LNCAP (cell line): ENCODE data around the gene ABCC10.

Experiments
- TF ChIP-seq, protein P1 (sequence below): fragments of 450-650 bp; IDR thresholded peaks from 2 replicates; pipeline ENCODE4 v1.5.1; 2017; ENCODE audit warnings: mild to moderate bottlenecking

The ABCC10 gene

DNA sequence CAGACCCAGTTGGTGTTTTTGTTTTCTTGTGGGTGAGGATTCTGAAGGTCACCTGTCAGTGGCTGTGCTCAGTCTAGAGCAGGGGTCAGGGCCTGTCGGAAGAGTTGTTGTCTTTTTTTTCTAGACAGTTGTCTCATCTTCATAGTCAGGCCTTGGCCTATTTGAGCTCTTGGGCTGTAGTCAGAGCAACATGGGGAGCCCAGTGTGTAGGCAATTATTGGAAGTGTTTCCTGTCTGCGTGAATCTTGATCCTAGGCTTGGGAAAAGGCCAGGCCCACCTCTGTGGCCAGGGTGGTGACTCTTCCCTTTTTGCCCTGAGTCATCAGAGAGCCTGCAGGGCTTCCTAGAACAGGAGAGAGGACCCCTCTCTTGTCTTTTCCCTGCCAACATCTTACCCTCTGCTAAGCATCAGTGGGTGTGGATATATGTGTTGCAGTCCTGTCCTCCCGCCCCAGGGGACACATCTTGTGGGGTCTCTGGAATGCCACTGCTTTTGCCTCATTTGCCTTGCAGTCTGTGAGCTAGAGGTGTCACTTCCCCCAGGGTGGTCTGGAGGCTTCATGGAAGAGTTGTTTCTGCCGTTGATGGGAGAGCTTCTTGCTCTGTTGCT, 61.4 kb downstream of the ABCC10 start:
- TF ChIP-seq, protein P1, sequence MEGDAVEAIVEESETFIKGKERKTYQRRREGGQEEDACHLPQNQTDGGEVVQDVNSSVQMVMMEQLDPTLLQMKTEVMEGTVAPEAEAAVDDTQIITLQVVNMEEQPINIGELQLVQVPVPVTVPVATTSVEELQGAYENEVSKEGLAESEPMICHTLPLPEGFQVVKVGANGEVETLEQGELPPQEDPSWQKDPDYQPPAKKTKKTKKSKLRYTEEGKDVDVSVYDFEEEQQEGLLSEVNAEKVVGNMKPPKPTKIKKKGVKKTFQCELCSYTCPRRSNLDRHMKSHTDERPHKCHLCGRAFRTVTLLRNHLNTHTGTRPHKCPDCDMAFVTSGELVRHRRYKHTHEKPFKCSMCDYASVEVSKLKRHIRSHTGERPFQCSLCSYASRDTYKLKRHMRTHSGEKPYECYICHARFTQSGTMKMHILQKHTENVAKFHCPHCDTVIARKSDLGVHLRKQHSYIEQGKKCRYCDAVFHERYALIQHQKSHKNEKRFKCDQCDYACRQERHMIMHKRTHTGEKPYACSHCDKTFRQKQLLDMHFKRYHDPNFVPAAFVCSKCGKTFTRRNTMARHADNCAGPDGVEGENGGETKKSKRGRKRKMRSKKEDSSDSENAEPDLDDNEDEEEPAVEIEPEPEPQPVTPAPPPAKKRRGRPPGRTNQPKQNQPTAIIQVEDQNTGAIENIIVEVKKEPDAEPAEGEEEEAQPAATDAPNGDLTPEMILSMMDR, result no peak

- TF ChIP-seq, protein P1, result no peak
These were observed 62.1 kb downstream of the ABCC10 start for GRCh38 chr6:43489277-43490072.

DNA sequence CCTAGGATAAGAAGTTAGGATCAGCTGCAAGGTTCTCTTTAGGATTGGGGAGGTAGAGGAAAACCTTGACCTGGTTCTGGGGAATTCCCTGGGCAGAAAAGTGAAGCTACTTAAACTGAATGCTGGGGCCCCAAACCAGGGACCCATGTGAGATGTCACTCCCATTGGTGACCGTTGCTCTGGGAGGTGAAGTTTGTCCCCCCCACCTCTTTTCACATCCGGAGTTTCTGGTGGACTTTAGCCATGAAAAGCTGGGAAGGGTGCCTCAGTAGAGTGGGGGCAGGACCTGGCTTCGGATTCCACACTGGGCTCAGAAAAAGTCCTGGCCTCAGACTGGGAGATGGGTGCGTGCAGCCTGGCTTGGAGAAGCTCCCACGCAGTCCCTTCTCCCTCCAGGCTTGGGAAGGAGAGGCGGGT, 63.2 kb downstream of the ABCC10 start:
- TF ChIP-seq, protein P1, result no peak

DNA sequence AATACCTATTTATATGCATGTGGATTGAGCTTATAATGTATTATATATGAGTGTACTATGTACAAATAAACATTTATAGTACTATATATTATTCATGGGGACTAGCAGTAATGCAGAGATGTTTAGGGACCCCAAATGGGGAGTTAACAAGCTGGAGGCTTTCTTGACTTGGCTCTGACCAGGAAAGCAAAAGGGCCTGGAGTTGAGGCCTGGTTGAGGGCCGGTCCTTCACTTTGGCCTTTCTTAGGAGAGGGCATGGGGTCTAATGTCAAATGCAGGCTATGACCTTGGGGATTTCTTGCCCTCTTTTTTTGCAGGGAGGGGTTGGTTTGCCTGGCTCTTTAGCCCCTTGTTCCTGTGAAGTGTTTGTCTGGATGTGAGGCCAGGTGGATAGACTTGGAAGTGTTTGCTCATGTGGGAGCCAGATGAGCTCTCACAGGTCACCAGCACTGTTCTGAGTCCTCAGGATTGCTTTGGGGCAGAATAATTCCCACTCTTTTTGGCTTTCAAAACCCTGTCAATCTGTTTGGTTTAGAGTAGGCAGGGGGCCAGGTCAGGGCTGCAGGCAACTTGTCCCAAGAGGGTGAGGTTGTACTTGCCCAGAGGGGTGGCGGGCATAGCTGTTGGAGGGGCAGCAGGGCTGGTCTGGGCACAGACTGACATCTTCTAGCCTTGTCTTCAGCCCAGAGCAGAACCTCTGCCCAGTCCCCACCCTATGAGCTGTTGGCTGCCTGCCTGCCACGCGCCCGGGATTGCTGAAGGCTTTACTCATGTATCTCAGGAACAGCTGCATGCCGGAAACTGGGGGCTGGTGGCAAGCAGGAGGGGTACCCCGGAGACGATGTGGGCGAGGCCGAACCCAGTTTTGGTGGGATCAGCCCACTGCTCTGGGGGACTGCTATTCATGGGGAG, 64.7 kb downstream of the ABCC10 start:
- TF ChIP-seq, protein P1, result no peak

- TF ChIP-seq, protein P1, result no peak
These were observed 65.3 kb downstream of the ABCC10 start for GRCh38 chr6:43492673-43493072.

- TF ChIP-seq, protein P1, result no peak
These were observed 65.9 kb downstream of the ABCC10 start for GRCh38 chr6:43493230-43493629.

DNA sequence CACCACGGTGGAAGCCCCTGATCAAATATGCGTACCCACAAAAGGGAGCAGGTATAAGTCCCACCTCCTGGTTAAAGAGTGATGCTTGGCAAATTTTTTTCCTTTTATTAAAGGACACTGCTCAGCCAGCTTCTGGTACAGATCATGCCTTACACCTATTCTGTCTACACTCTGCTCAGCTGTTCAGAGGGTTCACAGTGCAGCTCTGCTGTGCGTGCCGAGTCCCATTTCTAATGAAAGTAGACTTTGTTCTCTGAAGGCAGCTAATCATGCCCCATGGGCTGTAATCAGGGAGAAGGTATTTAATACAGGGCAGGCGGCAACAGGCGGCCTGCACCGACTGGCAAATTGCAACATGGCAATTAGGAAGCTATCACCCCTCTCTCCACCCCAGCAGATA, 66.5 kb downstream of the ABCC10 start:
- TF ChIP-seq, protein P1, result no peak
